NT2/D1 (cell line): ENCODE data around the gene HDGFL2.

ENCODE experiments used
- SUZ12 ChIP-seq: IDR thresholded peaks from 2 replicates; pipeline ENCODE4 v1.6.1; 2011; ENCODE audit not compliant: insufficient read length, insufficient read depth; ENCODE audit errors: extremely low read depth
- YY1 ChIP-seq: IDR thresholded peaks from 2 replicates; pipeline ENCODE4 v1.6.1; 2011; ENCODE audit not compliant: insufficient read length, insufficient read depth
- ZNF274 ChIP-seq: IDR thresholded peaks from 2 replicates; pipeline ENCODE4 v1.6.1; 2011; ENCODE audit warnings: mild to moderate bottlenecking, low read depth, low read length

DNA sequence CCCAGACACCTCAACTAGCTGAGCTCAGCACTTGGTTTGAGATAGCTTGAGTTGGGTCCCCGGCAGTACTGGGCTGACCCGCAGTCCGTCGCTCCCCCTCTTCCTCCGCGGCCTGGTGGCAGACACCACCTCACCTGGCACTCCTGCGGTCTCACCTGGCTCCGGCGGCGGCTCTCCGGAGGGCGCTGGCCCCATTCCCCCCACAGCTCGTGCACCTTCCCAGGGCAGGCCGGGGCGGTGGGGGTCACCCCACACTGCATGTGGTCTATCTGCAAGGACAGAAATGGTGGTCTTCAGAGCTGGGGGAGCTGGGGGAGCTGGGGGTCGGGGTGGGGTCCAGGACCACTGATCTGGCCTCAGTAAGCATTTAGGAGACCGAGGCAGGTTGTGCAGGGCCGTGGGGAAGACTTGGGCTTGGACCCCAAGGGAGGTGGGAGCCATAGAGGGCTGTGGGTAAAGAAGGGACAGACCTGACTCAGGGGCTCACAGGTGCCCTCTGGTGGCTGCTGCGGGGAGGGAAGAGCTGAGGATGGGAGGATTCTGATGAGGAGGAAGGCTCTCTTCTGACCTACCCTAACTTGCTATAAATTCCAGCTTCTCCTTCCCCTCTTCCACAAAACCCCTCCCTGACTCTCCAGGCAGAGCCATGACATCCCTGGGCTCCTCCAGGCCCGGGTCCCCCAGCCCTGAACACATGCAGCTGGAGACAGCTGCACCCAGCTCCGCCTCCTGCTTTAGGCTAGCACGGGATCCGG, 52.9 kb downstream of the HDGFL2 start:
- TF ChIP-seq YY1 (no peak), SUZ12 (no peak), ZNF274 (no peak)
